Measurements from ENCODE around the gene SEMA3B.

GRCh38 chr3:50264964-50265485 lies 3.9 kb upstream of the SEMA3B start:
- TF ChIP-seq CTCF (IDR thresholded peaks at IDR 0.05): no peak
- no peak for TF ChIP-seq POLR2AphosphoS5 (IDR thresholded peaks at IDR 0.05)
- TF ChIP-seq EP300 (IDR thresholded peaks at IDR 0.05; ENCODE audit: low read depth): no peak
